SK-N-SH (cell line): ENCODE results near the gene DDX25. TPM values are rescaled to one million over a fixed set of nuclear protein-coding genes. Genes with fewer than 3 reads are reported as not detected.

Experiments used
- CTCF ChIA-PET: fragments of 300-600, 350-600 bp; formaldehyde crosslinking; extraction: SDS; loops from one replicate; lab custom pipeline; 2021; lab: Yijun Ruan, JAX
- POLR2A ChIA-PET: fragments of 350-600 bp; sonication (Branson Sonifier 250); formaldehyde crosslinking; extraction: SDS; loops from one replicate; lab custom pipeline; 2020; ENCODE audit warnings: antibody characterized with exemption, inconsistent platforms; lab: Yijun Ruan, JAX
- DNase-seq: peaks from one replicate; pipeline ENCODE4 v3.0.0; 2012
- H2AFZ ChIP-seq: fragments of 200-600 bp; sonication (generic); 2 replicates; pipeline ENCODE4 v1.8.1; 2016; ENCODE audit warnings: antibody characterized with exemption, mild to moderate bottlenecking, low read depth
- H3F3A ChIP-seq: fragments of 200-600 bp; sonication (generic); replicated peaks from 2 replicates; pipeline ENCODE3; 2016; ENCODE audit warnings: antibody characterized with exemption, mild to moderate bottlenecking; ENCODE audit not compliant: insufficient read depth
- H3K27ac ChIP-seq, 2 experiments: fragments of 200-500 bp in 1 of 2; fragments of 200-600 bp in 1 of 2; sonication (Bioruptor generic) in 1 of 2; sonication (generic), shearing (Covaris generic) in 1 of 2; 2 replicates each; pipeline versions ENCODE4 v1.5.1 to v1.6.1; 2014 to 2016; ENCODE audit warnings: low read depth in 2 of 2, inconsistent platforms in 1 of 2, low read length in 1 of 2, mild to moderate bottlenecking in 1 of 2, mixed read lengths in 1 of 2
- H3K27me3 ChIP-seq: fragments of 200-600 bp; sonication (generic), shearing (Covaris generic); 2 replicates; pipeline ENCODE4 v1.6.1; 2016; ENCODE audit warnings: mixed run types; ENCODE audit not compliant: insufficient read depth
- H3K36me3 ChIP-seq, 2 experiments: fragments of 200-500 bp in 1 of 2; fragments of 200-600 bp in 1 of 2; sonication (Bioruptor generic) in 1 of 2; sonication (generic) in 1 of 2; replicated peaks in 1 of 2; 2 replicates each; pipeline versions ENCODE3 to v1.5.1; 2014 to 2016; ENCODE audit warnings: low read length in 1 of 2, mild to moderate bottlenecking in 1 of 2; ENCODE audit not compliant: insufficient read depth in 2 of 2, control insufficient read depth in 1 of 2
- H3K4me1 ChIP-seq, 2 experiments: fragments of 200-500 bp in 1 of 2; fragments of 200-600 bp in 1 of 2; sonication (Bioruptor generic) in 1 of 2; sonication (generic), shearing (Covaris generic) in 1 of 2; 2 replicates each; pipeline versions ENCODE4 v1.5.1 to v1.6.1; 2014 to 2016; ENCODE audit warnings: low read depth in 1 of 2, low read length in 1 of 2, mixed run types in 1 of 2; ENCODE audit not compliant: insufficient read depth in 2 of 2, control insufficient read depth in 1 of 2
- H3K4me2 ChIP-seq: fragments of 200-600 bp; sonication (generic), shearing (Covaris generic); 2 replicates; pipeline ENCODE4 v1.6.1; 2017; ENCODE audit warnings: mixed run types
- H3K4me3 ChIP-seq, 2 experiments: fragments of 200-500 bp in 1 of 2; fragments of 200-600 bp in 1 of 2; sonication (Bioruptor generic) in 1 of 2; sonication (generic), shearing (Covaris generic) in 1 of 2; 2 replicates each; pipeline versions ENCODE4 v1.5.1 to v1.8.1; 2014 to 2016; ENCODE audit warnings: low read depth in 2 of 2, inconsistent platforms in 1 of 2, low read length in 1 of 2, mild to moderate bottlenecking in 1 of 2, mixed read lengths in 1 of 2, moderate library complexity in 1 of 2
- H3K79me2 ChIP-seq: fragments of 200-600 bp; sonication (generic); 2 replicates; pipeline ENCODE4 v1.8.1; 2017; ENCODE audit warnings: mild to moderate bottlenecking; ENCODE audit not compliant: insufficient read depth
- H3K9ac ChIP-seq: fragments of 200-600 bp; sonication (generic); 2 replicates; pipeline ENCODE4 v1.6.1; 2017; ENCODE audit warnings: mixed run types
- H3K9me2 ChIP-seq: fragments of 200-600 bp; sonication (generic); 2 replicates; pipeline ENCODE4 v1.6.1; 2017; ENCODE audit warnings: mixed run types
- H3K9me3 ChIP-seq: fragments of 200-600 bp; sonication (generic); 2 replicates; pipeline ENCODE4 v1.6.1; 2017; ENCODE audit warnings: mixed run types, mild to moderate bottlenecking, moderate library complexity
- H4K20me1 ChIP-seq: fragments of 200-600 bp; sonication (generic); 2 replicates; pipeline ENCODE4 v1.6.1; 2017; ENCODE audit warnings: mild to moderate bottlenecking, mixed run types; ENCODE audit not compliant: insufficient read depth
- CHD2 ChIP-seq: fragments of 150-350 bp; IDR thresholded peaks from 2 replicates; pipeline ENCODE4 v1.6.1; 2018; ENCODE audit warnings: low read length; ENCODE audit not compliant: partially characterized antibody
- CTCF ChIP-seq: fragments of 200-600 bp; sonication (generic); IDR thresholded peaks from 2 replicates; pipeline ENCODE4 v1.6.1; 2017; ENCODE audit warnings: antibody characterized with exemption, mild to moderate bottlenecking, moderate library complexity
- ELF1 ChIP-seq: IDR thresholded peaks from 2 replicates; pipeline ENCODE4 v1.4.0; 2012
- EP300 ChIP-seq, 2 experiments: IDR thresholded peaks; 2 replicates each; pipeline versions ENCODE4 v1.4.0 to v1.6.1; 2012; ENCODE audit warnings: borderline replicate concordance in 1 of 2, low read depth in 1 of 2, low read length in 1 of 2
- EZH2phosphoT487 ChIP-seq: fragments of 200-600 bp; sonication (generic); IDR thresholded peaks from 2 replicates; pipeline ENCODE4 v1.6.1; 2017; ENCODE audit warnings: low read depth, mixed run types, mild to moderate bottlenecking, antibody characterized with exemption, moderate library complexity, borderline replicate concordance
- FOSL2 ChIP-seq: IDR thresholded peaks from 2 replicates; pipeline ENCODE4 v1.4.0; 2012; ENCODE audit warnings: low read depth, mild to moderate bottlenecking, moderate library complexity, borderline replicate concordance
- FOXJ3 ChIP-seq: sonication (generic); formaldehyde crosslinking; IDR thresholded peaks from 2 replicates; pipeline ENCODE4 v1.5.1; 2020; ENCODE audit warnings: mild to moderate bottlenecking, missing genetic modification reagents
- FOXM1 ChIP-seq: IDR thresholded peaks from 2 replicates; pipeline ENCODE4 v1.4.0; 2012; ENCODE audit warnings: low read depth, mild to moderate bottlenecking
- GATA2 ChIP-seq: sonication (generic); formaldehyde crosslinking; IDR thresholded peaks from 2 replicates; pipeline ENCODE4 v1.5.0; 2020; ENCODE audit warnings: mild to moderate bottlenecking, missing genetic modification reagents
- MAX ChIP-seq: IDR thresholded peaks from 2 replicates; pipeline ENCODE4 v1.4.0; 2012; ENCODE audit warnings: low read depth
- MXI1 ChIP-seq: IDR thresholded peaks from 2 replicates; pipeline ENCODE4 v1.6.1; 2012; ENCODE audit warnings: mild to moderate bottlenecking, low read depth, low read length, improper control_type of control experiment
- NRF1 ChIP-seq: IDR thresholded peaks from 2 replicates; pipeline ENCODE4 v1.6.1; 2012; ENCODE audit warnings: low read depth, mild to moderate bottlenecking, low read length
- POLR2AphosphoS5 ChIP-seq: IDR thresholded peaks from 2 replicates; pipeline ENCODE4 v1.6.1; 2012; ENCODE audit warnings: low read depth, low read length
- RAD21 ChIP-seq: IDR thresholded peaks from 2 replicates; pipeline ENCODE4 v1.6.1; 2012; ENCODE audit warnings: mild to moderate bottlenecking, low read length
- RFX5 ChIP-seq: IDR thresholded peaks from 2 replicates; pipeline ENCODE4 v1.6.1; 2012; ENCODE audit warnings: mild to moderate bottlenecking, improper control_type of control experiment, low read length
- SIN3A ChIP-seq: IDR thresholded peaks from 2 replicates; pipeline ENCODE4 v1.6.1; 2012; ENCODE audit warnings: low read depth, mild to moderate bottlenecking, low read length, moderate library complexity, borderline replicate concordance
- TAF1 ChIP-seq: IDR thresholded peaks from 2 replicates; pipeline ENCODE4 v1.6.1; 2012; ENCODE audit warnings: low read depth, mild to moderate bottlenecking, low read length, moderate library complexity, borderline replicate concordance
- TCF12 ChIP-seq: IDR thresholded peaks from 2 replicates; pipeline ENCODE4 v1.4.0; 2012
- TEAD4 ChIP-seq: IDR thresholded peaks from 2 replicates; pipeline ENCODE4 v1.4.0; 2012; ENCODE audit warnings: mild to moderate bottlenecking, borderline replicate concordance; ENCODE audit not compliant: insufficient read depth
- USF1 ChIP-seq: IDR thresholded peaks from 2 replicates; pipeline ENCODE4 v1.4.0; 2012; ENCODE audit warnings: low read depth, borderline replicate concordance
- USF2 ChIP-seq: fragments of 150-350 bp; IDR thresholded peaks from 2 replicates; pipeline ENCODE4 v1.6.1; 2017; ENCODE audit warnings: antibody characterized with exemption, low read length, low read depth, borderline replicate concordance
- YY1 ChIP-seq: IDR thresholded peaks from 2 replicates; pipeline ENCODE4 v1.4.0; 2012; ENCODE audit warnings: low read depth, mild to moderate bottlenecking
- WGBS: methylation state at CpG from one replicate; pipeline ENCODE4 v1.1.6; 2017; ENCODE audit warnings: low lambda C conversion rate; 5-methylcytosine and 5-hydroxymethylcytosine counted together
- polyA plus RNA-seq, 3 experiments: library from polyadenylated mRNA; depleted of rRNA; stranded (reverse); fragments of >200 nt; gene quantifications; 2 replicates each; pipeline ENCODE4 v1.2.3, GENCODE V29; 2012
- TF ChIP-seq, protein P1 (sequence below): IDR thresholded peaks from 2 replicates; pipeline ENCODE4 v1.4.0; 2012; ENCODE audit warnings: low read depth, borderline replicate concordance

Gene DDX25
- polyA plus RNA-seq, 1 of the 3 experiments (the other 2 are of a cell fraction), result 0.12 TPM

- no peak for DNase-seq
- ChIA-PET CTCF (interaction anchor here (0.9 to 1.0 kb wide), 2 partner anchors 12 to 92 kb away, joined by 3 to 4 read pairs; no protein-coding TSS in a partner anchor), POLR2A (no interaction called here)
- WGBS, result 92% methylated on average over 6 of the region's 6 CpGs
- Histone ChIP-seq H3K9me2 (no peaks in the 10 kb centered on the region), H4K20me1 (no peaks in the 10 kb centered on the region), H3K4me1 (no peaks in the 10 kb centered on the region; a peak in 2 of 4 replicates), H3K79me2 (no peaks in the 10 kb centered on the region), H2AFZ (no peak overlapping the region), H3K27me3 (no peaks in the 10 kb centered on the region)
- TF ChIP-seq RAD21 (no peak), CHD2 (no peak), FOSL2 (no peak), EZH2phosphoT487 (no peak), USF1 (no peak), NRF1 (no peak), USF2 (no peak), FOXJ3 (no peak), YY1 (no peak), ELF1 (no peak), MXI1 (no peak), POLR2AphosphoS5 (no peak)
- TF ChIP-seq, all 33 proteins: peak for 0
- no peaks in the 10 kb centered on the region for H3F3A ChIP-seq
- no peak overlapping the region for H3K9ac ChIP-seq
- H3K27ac ChIP-seq, result no peak overlapping the region
- no peaks in the 10 kb centered on the region for H3K9me3 ChIP-seq
- no peak overlapping the region for H3K4me3 ChIP-seq
- H3K4me2 ChIP-seq, result no peak overlapping the region
- H3K36me3 ChIP-seq, result peaks cover 0 to 38% of the 10 kb centered on the region in 2 experiments
These were observed 55.2 kb downstream of the DDX25 start for GRCh38 chr11:125959511-125959910.

- Histone ChIP-seq H4K20me1 (no peaks in the 10 kb centered on the region), H2AFZ (no peak overlapping the region), H3K36me3 (peaks cover 0 to 38% of the 10 kb centered on the region in 2 experiments), H3K9ac (no peak overlapping the region), H3K27me3 (no peaks in the 10 kb centered on the region), H3K4me1 (no peaks in the 10 kb centered on the region; a peak in 2 of 4 replicates), H3K9me2 (no peaks in the 10 kb centered on the region), H3K79me2 (no peaks in the 10 kb centered on the region), H3F3A (no peaks in the 10 kb centered on the region), H3K9me3 (no peaks in the 10 kb centered on the region), H3K4me3 (no peak overlapping the region), H3K4me2 (no peak overlapping the region), H3K27ac (no peak overlapping the region)
- POLR2A ChIA-PET, result no interaction called here
- DNase-seq, result no peak
- 94% methylated on average over 10 of the region's 10 CpGs for WGBS
- TF ChIP-seq MAX, result no peak
- no peak for TF ChIP-seq FOXJ3
- no peak for TF ChIP-seq GATA2 (CRISPR knock-in tag)
- TF ChIP-seq, protein P1, sequence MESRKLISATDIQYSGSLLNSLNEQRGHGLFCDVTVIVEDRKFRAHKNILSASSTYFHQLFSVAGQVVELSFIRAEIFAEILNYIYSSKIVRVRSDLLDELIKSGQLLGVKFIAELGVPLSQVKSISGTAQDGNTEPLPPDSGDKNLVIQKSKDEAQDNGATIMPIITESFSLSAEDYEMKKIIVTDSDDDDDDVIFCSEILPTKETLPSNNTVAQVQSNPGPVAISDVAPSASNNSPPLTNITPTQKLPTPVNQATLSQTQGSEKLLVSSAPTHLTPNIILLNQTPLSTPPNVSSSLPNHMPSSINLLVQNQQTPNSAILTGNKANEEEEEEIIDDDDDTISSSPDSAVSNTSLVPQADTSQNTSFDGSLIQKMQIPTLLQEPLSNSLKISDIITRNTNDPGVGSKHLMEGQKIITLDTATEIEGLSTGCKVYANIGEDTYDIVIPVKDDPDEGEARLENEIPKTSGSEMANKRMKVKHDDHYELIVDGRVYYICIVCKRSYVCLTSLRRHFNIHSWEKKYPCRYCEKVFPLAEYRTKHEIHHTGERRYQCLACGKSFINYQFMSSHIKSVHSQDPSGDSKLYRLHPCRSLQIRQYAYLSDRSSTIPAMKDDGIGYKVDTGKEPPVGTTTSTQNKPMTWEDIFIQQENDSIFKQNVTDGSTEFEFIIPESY, result no peak
- TF ChIP-seq TCF12, result no peak
- no peak for TF ChIP-seq CTCF
- no peak for TF ChIP-seq YY1
- TF ChIP-seq POLR2AphosphoS5, result no peak
- TF ChIP-seq NRF1, result no peak
- no peak for TF ChIP-seq FOSL2
- TF ChIP-seq EP300 (IDR thresholded peaks at IDR 0.05; ENCODE audit: borderline replicate concordance in 1 of 2, low read depth in 1 of 2, low read length in 1 of 2), result no peak
- no peak for TF ChIP-seq RFX5
- TF ChIP-seq TAF1, result no peak
- TF ChIP-seq SIN3A, result no peak
- no peak for TF ChIP-seq TEAD4
- TF ChIP-seq FOXM1, result no peak
- CTCF ChIA-PET, result interaction anchor here (1.0 kb wide), 1 partner anchor 92 kb away, joined by 3 read pairs; no protein-coding TSS in a partner anchor
These were observed 55.6 kb downstream of the DDX25 start for GRCh38 chr11:125959931-125960330.
